WTC11 (cell line): Measurements from ENCODE around the gene FAM204A. TPM values are rescaled to one million over a fixed set of nuclear protein-coding genes. Genes with fewer than 3 reads are reported as not detected.

Source experiments
- ATAC-seq: fragments of 200-7000 bp; cut with Tn5 transposase; 2 replicates; pipeline ENCODE4 v1.10.0; 2021; ENCODE audit warnings: mild to moderate bottlenecking, moderate library complexity
- CTCF ChIA-PET: fragments of 300-600 bp; sonication (Branson Sonifier 250); formaldehyde crosslinking; loops from one replicate; lab custom pipeline; 2021; ENCODE audit warnings: antibody characterized with exemption; lab: Charles Lee
- POLR2A ChIA-PET: fragments of 350-600 bp; sonication (Branson Sonifier 250); formaldehyde crosslinking; loops from one replicate; lab custom pipeline; 2021; ENCODE audit warnings: antibody characterized with exemption; lab: Charles Lee
- DNase-seq: peaks from one replicate; pipeline ENCODE4 v3.0.0; 2021; ENCODE audit warnings: low spot score
- H3K27ac Mint-ChIP-seq: 2 replicates; pipeline ENCODE4 v1.8.0; 2021; ENCODE audit warnings: mixed read lengths
- H3K27me3 Mint-ChIP-seq: 2 replicates; pipeline ENCODE4 v1.8.0; 2021; ENCODE audit warnings: low read depth, mild to moderate bottlenecking, moderate library complexity, mixed read lengths
- H3K36me3 Mint-ChIP-seq: 2 replicates; pipeline ENCODE4 v1.8.0; 2021; ENCODE audit warnings: mixed read lengths
- H3K4me1 Mint-ChIP-seq: 2 replicates; pipeline ENCODE4 v1.8.0; 2022; ENCODE audit warnings: mixed read lengths
- H3K4me3 Mint-ChIP-seq: 2 replicates; pipeline ENCODE4 v1.8.0; 2021; ENCODE audit warnings: mild to moderate bottlenecking, moderate library complexity, mixed read lengths
- H3K9me3 Mint-ChIP-seq: 2 replicates; pipeline ENCODE4 v1.8.0; 2021; ENCODE audit warnings: mixed read lengths
- ATF3 ChIP-seq: sonication (generic); formaldehyde crosslinking; conservative IDR thresholded peaks from 2 replicates; pipeline ENCODE4 v1.8.1; 2022; ENCODE audit warnings: mild to moderate bottlenecking, missing genetic modification reagents
- ATF6 ChIP-seq: sonication (generic); formaldehyde crosslinking; IDR thresholded peaks from 2 replicates; pipeline ENCODE4 v1.8.1; 2023; ENCODE audit warnings: mild to moderate bottlenecking, missing genetic modification reagents
- E2F1 ChIP-seq: sonication (generic); formaldehyde crosslinking; IDR thresholded peaks from 2 replicates; pipeline ENCODE4 v1.8.0; 2022; ENCODE audit warnings: mild to moderate bottlenecking, missing genetic modification reagents
- E2F5 ChIP-seq: sonication (generic); formaldehyde crosslinking; IDR thresholded peaks from 2 replicates; pipeline ENCODE4 v1.8.1; 2022; ENCODE audit warnings: mild to moderate bottlenecking, moderate library complexity, missing genetic modification reagents
- NR2C2 ChIP-seq: sonication (generic); formaldehyde crosslinking; IDR thresholded peaks from 2 replicates; pipeline ENCODE4 v1.8.0; 2022; ENCODE audit warnings: mild to moderate bottlenecking, missing genetic modification reagents
- STAT6 ChIP-seq: sonication (generic); formaldehyde crosslinking; conservative IDR thresholded peaks from 2 replicates; pipeline ENCODE4 v1.8.1; 2023; ENCODE audit warnings: mild to moderate bottlenecking, low read depth, missing genetic modification reagents, moderate library complexity
- TEAD4 ChIP-seq: sonication (generic); formaldehyde crosslinking; IDR thresholded peaks from 2 replicates; pipeline ENCODE4 v1.8.0; 2022; ENCODE audit warnings: mild to moderate bottlenecking, missing genetic modification reagents
- USF1 ChIP-seq: sonication (generic); formaldehyde crosslinking; IDR thresholded peaks from 2 replicates; pipeline ENCODE4 v1.8.0; 2022; ENCODE audit warnings: mild to moderate bottlenecking, missing genetic modification reagents
- USF2 ChIP-seq: sonication (generic); formaldehyde crosslinking; IDR thresholded peaks from 2 replicates; pipeline ENCODE4 v1.8.1; 2023; ENCODE audit warnings: mild to moderate bottlenecking, missing genetic modification reagents, moderate library complexity
- ZNF232 ChIP-seq: sonication (generic); formaldehyde crosslinking; IDR thresholded peaks from 2 replicates; pipeline ENCODE4 v1.8.0; 2022; ENCODE audit warnings: mild to moderate bottlenecking, missing genetic modification reagents
- ZNF425 ChIP-seq: fragments of 250-450 bp; sonication (Bioruptor Pico); conservative IDR thresholded peaks from 2 replicates; pipeline ENCODE4 v1.9.0; 2021; ENCODE audit warnings: mild to moderate bottlenecking
- ZNF532 ChIP-seq: fragments of 250-450 bp; sonication (Bioruptor Pico); IDR thresholded peaks from 2 replicates; pipeline ENCODE4 v1.9.0; 2021; ENCODE audit warnings: mild to moderate bottlenecking, borderline replicate concordance
- ZNF671 ChIP-seq: fragments of 250-450 bp; sonication (Bioruptor Pico); IDR thresholded peaks from 2 replicates; pipeline ENCODE4 v1.8.0; 2021; ENCODE audit warnings: mild to moderate bottlenecking
- total RNA-seq: library from RNA; stranded (reverse); gene quantifications from 3 replicates; pipeline ENCODE4 v1.2.3, GENCODE V29; 2021

FAM204A gene
- total RNA-seq, 1 experiment from 2014 or later: 33.3 TPM

GRCh38 chr10:118330295-118331076 lies 11.6 kb downstream of the FAM204A start:
- Mint-ChIP-seq H3K27ac (no peak overlapping the region), H3K4me1 (no peaks in the 10 kb centered on the region), H3K27me3 (no peaks in the 10 kb centered on the region), H3K9me3 (no peaks in the 10 kb centered on the region), H3K4me3 (no peak overlapping the region), H3K36me3 (peaks cover 34% of the 10 kb centered on the region)
- DNase-seq: no peak
- POLR2A ChIA-PET: no interaction called here
- no peak for ATAC-seq
- TF ChIP-seq TEAD4 (CRISPR knock-in tag) (no peak), USF2 (CRISPR knock-in tag) (no peak), E2F5 (CRISPR knock-in tag) (no peak), ZNF425 (no peak), ZNF671 (CRISPR knock-in tag) (no peak)
- CTCF ChIA-PET: interaction anchor here (1.7 kb wide), 1 partner anchor 129 kb away, joined by 4 read pairs; no protein-coding TSS in a partner anchor

GRCh38 chr10:118324140-118324539 lies 18.0 kb downstream of the FAM204A start:
- no peak for DNase-seq
- H3K4me1 Mint-ChIP-seq: no peaks in the 10 kb centered on the region
- no peak overlapping the region for H3K27ac Mint-ChIP-seq
- H3K4me3 Mint-ChIP-seq: no peak overlapping the region
- H3K27me3 Mint-ChIP-seq: no peaks in the 10 kb centered on the region
- no peaks in the 10 kb centered on the region for H3K9me3 Mint-ChIP-seq
- peaks cover 22% of the 10 kb centered on the region for H3K36me3 Mint-ChIP-seq
- ATAC-seq: no peak
- ChIA-PET CTCF (no interaction called here), POLR2A (no interaction called here)
- TF ChIP-seq ATF3 (no peak), STAT6 (CRISPR knock-in tag) (no peak), E2F1 (CRISPR knock-in tag) (no peak), NR2C2 (CRISPR knock-in tag) (no peak), USF1 (CRISPR knock-in tag) (no peak), ZNF232 (no peak), ATF6 (CRISPR knock-in tag) (no peak), ZNF532 (CRISPR knock-in tag) (no peak)
